ENCODE measurements around the gene NCBP2.
"Not testable (repeated sequence)": the region's sequence is repeated elsewhere in the genome, so short reads cannot be mapped to it uniquely, and the experiment has no call there.

The NCBP2 gene

DNA sequence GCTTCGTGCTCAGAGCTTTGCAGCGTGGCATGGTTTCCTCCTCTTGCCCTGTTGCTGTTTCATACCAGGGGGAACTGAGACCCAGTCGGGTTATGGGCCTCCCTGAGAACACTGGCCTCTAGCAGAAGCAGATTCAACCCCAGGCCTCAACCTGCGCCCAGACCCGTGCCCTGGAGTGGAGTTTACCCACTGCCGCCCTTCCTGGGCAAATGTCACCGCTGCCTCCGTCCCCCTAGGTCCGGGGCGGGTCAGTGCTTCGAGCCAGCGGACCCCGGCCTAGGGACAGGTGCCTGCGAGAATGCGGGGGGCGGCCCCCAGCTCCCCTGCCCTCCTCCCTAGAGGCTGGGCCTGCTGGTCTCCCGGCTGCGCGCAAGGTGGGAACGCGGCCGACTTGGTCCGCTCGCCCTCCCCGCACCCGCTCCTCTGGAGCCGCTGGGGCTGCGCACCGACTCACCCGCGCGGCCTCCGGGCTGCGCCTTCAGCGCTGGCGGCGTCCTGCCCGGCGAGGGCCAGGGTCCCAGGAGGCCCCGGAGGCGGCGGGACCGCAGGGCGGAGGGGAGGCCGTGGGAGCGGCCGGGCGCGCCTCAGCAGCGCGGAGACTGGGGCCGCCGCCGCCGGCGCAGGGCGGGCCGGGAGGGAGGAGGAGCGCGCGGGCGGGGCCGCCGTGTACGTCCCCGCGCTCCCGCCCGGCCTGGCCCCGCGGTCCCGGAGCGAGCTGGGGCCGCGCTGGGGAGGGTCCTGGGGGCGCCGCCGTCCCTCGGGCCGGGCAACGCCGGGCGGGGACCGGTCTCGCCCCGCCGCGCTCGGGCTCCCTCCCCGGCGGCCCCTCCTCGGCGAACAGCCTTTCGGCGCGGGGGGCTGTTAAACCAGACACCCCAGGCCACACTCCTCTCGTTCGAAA is 26.2 kb upstream of the NCBP2 start, which contains the start of gene PIGZ:
PIGZ (minus strand) TSS at position 601 of the 901 bp plus-strand sequence. CDS start 16,802 bp downstream, outside the sequence.
- no peak for DNase-seq (ENCODE audit: low read depth)

GRCh38 chr3:196967412-196968232 is 25.3 kb upstream of the NCBP2 start:
- no peak for DNase-seq (ENCODE audit: low read depth)

GRCh38 chr3:196966526-196967401 is 24.4 kb upstream of the NCBP2 start:
- no peak for DNase-seq (ENCODE audit: low read depth)

GRCh38 chr3:196965804-196966173 is 23.5 kb upstream of the NCBP2 start:
- no peak for DNase-seq (ENCODE audit: low read depth)

GRCh38 chr3:196965112-196965803 is 22.9 kb upstream of the NCBP2 start:
- DNase-seq (ENCODE audit: low read depth), result no peak

GRCh38 chr3:196963631-196963953 is 21.3 kb upstream of the NCBP2 start:
- no peak for DNase-seq (ENCODE audit: low read depth)

DNA sequence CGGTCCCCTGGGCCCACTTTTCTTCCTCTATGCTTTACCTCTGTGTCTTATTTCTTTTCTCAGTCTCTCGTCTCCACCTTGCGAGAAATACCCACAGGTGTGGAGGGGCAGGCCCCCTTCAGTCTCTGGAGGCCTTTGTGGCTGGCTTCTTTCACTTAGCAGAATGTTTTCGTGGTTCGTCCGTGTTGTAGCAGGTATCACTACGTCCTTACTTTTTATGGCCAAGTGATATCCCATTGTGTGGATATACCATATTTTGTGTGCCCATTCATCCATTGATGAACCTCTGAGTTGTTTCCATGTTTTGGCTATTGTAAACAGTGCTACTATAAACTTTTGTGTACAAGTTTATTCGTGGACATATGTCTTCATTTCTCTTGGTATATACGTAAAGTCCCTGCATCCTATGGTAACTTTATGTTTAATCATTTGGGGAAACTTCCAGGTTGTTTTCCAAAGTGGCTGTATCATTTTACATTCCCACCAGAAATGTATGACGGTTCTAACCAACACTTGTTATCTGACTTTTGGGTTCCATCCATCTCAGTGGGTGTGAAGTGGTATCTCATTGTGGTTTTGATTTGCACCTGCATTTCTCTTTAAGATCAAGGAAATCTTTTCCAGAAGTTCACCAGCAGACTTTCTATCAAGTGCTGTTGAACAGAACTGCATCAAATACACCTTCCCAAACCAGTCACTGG is 20.8 kb upstream of the NCBP2 start:
- DNase-seq (ENCODE audit: low read depth), result no peak

DNA sequence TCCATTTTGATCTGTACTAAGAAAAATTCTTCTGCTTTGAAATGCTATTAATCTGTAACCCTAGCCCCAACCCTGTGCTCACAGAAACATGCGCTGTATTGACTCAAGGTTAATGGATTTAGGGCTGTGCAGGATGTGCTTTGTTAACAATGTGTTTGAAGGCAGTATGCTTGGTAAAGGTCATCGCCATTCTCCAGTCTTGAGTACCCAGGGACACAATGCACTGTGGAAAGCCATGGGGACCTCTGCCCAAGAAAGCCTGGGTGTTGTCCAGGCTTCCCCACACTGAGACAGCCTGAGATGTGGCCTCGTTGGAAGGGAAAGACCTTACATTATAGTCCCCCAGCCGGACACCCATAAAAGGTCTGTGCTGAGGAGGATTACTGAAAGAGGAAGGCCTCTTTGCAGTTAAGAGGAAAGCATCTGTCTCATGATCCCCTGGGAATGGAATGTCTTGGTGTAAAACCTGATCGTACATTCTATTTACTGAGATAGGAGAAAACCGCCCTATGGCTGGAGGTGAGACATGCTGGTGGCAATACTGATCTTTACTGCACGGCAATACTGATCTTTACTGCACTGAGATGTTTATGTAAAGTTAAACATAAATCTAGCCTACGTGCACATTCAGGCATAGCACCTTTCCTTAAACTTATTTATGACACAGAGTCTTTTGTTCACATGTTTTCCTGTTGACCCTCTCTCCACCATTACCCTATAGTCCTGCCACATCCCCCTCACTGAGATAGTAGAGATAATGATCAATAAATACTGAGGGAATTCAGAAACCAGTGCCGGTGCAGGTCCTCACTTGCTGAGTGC is 20.0 kb upstream of the NCBP2 start:
- DNase-seq (ENCODE audit: low read depth), result no peak

GRCh38 chr3:196954832-196955231 is 12.5 kb upstream of the NCBP2 start:
- DNase-seq (ENCODE audit: low read depth), result no peak

GRCh38 chr3:196951371-196951770 is 9.0 kb upstream of the NCBP2 start:
- DNase-seq (ENCODE audit: low read depth), result no peak

GRCh38 chr3:196949750-196950149 is 7.4 kb upstream of the NCBP2 start:
- no peak for DNase-seq (ENCODE audit: low read depth)

DNA sequence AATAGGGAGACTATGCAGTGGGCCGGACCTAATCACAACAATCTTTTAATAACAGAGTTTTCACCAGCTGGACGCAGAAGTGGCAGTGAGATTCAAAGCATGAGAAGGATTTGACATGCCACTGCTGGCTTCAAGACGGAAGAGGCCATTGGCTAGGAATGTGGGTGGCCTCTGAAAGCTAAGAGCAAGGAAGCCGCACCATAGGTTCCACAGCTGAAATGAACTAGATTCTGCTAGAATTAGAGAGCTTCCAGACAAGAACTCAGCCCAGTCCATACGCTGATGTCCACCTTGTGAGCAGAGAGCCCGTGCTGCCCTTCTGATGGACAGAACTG is 6.9 kb upstream of the NCBP2 start:
- no peak for DNase-seq (ENCODE audit: low read depth)

DNA sequence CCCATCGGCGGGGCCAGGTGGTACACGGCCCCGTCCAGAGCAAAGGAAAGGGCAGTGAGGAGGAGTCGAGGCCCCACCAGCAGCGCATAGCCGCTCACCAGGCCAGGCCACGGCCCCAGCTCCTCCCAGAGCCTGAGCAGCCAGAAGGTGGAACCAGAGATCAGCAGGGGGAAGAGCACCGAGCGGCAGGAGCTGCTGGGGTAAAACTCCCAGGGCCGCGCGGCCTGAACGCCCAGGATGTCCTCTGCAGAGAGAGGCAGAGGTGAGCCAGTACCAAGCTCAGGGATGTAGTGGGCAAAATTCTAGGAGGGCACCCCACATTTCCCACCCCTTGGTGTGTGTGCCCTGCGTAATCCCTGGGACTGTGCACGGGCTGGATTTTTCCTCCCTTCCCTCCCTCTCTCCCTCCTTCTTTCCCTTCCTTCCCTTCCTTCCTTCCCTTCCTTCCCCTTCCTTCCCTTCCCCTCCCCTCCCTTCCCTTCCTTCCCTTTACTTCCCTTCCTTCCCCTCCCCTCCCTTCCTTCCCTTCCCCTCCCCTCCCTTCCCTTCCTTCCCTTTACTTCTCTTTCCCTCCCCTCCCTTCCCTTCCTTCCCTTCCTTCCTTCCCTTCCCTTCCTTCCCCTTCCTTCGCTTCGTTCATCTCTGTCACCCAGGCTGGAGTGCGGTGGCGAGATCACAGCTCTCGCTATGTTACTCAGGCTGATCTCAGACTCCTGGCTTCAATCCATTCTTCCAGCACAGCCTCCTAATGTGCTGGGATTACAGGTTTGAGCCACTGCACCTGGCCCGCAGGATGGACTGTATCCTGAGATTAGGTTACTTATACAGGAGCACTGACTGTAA is 6.3 kb upstream of the NCBP2 start:
- DNase-seq (ENCODE audit: low read depth), result no peak

- DNase-seq (ENCODE audit: low read depth), result no peak
These were observed 5.6 kb upstream of the NCBP2 start for GRCh38 chr3:196947860-196948441.

- no peak for DNase-seq (ENCODE audit: low read depth)
These were observed 5.0 kb upstream of the NCBP2 start for GRCh38 chr3:196947136-196947859.

- DNase-seq (ENCODE audit: low read depth), result not testable (repeated sequence)
These were observed 1.9 kb upstream of the NCBP2 start for GRCh38 chr3:196944037-196944790.

GRCh38 chr3:196942915-196943277 is 568 bp upstream of the NCBP2 start:
- DNase-seq (ENCODE audit: low read depth), result no peak

Data from stimulated activated CD8-positive, alpha-beta memory T cell treated with anti-CD3 and anti-CD28 coated beads, Interleukin-7, amount 100 ng/mL, for 24 hours (primary cell).